HG03520 (cell line): ENCODE data around the gene TCF4.

Experiments
- ATAC-seq: cut with Tn5 transposase; IDR thresholded peaks from one replicate; pipeline ENCODE4 v1.9.1; 2021; ENCODE audit warnings: mild to moderate bottlenecking, moderate library complexity; ENCODE audit not compliant: unreplicated experiment

The TCF4 gene

DNA sequence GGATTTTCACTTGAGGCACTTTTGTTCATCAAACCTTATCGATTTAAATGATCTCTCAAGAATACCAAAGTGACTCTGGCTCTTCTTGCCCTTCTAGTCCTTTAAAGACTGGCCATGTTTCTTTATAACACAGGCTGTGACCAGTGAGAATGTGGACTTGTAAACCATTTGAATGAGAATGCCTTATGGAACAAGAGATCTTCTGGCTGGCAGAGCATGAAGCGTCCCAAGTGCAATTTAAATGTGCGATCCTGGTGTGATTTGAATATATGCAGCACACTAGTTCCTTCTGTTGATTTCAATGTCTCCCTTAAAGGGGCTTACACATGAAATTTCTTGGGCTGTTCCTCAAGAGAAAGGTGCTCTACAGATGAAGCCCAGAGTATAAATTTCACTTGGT is 366.4 kb downstream of the TCF4 start:
- no peak for ATAC-seq

DNA sequence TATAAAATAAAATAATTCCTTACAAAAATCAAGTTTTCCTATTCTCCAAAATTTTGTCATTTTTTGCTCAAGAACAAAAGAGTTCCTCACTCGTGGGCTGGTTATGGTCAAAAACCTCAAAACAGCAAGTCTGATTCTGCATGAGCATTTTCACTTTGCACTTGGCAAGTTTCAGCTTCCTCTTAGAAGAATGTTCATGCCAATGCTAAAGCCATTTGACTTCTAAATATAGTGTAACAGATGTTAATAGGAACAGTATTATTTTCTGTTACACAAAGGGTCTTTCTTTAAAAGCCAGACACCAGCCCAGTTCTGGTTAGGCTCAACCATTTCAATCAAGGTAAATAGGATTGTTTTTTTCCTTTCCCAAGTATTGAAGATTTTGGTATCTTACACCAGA is 367.5 kb downstream of the TCF4 start:
- ATAC-seq, result peak; percentile 66

DNA sequence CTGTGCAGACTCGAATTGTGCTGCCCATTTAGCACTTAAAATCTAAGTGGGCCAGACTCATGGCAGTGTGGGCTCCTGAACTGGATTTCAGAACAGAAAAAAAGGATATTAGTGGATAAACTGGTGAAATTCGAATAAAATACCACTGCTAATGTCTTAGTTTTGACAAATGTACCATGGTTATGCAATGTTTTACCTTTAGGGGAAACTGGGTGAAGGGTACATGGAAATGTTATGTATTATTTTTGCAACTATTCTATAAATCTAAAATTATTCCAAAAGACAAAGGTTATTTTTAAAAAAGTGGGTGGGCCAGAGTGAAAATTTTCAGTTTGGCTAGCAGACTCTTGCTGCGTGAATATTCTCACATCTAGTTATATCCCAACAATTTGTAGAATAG is 368.2 kb downstream of the TCF4 start:
- ATAC-seq, result no peak

DNA sequence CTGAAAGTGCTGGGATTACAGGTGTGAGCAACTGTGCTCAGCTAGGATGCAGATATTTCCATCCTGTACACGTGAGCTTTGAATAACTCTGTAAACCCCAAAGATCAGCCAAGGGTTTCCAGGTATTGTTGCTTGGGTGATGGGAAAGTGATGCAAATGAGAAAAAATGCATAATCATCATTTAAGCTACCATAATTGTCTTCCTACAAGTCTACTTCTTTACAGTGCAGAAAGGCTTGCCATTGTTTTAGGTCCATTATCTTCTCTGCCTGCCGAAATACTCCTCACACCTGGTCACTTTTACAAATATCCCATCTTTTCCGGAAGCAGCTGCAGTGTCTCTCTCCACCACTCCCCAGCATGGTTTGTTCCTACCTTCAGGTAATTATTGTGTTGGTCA is 368.9 kb downstream of the TCF4 start:
- no peak for ATAC-seq

DNA sequence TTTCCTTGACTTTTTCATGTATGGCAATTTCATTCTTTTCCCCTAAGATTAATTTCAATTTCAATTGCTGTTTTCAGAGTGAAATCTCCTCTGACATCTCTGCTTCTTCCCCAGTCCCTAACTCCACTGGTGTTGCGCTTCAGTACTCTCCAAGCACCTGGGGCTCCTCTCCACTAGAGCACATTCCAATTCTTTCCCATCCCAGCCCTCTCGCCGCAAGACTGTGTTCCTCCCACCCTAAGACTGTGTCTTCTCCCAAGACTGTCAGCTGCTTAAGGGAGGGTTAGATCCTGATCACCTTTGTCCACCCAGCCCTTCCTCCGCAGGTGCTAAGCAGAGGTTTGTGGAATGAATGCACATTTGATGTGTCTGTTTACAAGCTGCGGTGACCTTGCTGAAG is 373.0 kb downstream of the TCF4 start:
- no peak for ATAC-seq

DNA sequence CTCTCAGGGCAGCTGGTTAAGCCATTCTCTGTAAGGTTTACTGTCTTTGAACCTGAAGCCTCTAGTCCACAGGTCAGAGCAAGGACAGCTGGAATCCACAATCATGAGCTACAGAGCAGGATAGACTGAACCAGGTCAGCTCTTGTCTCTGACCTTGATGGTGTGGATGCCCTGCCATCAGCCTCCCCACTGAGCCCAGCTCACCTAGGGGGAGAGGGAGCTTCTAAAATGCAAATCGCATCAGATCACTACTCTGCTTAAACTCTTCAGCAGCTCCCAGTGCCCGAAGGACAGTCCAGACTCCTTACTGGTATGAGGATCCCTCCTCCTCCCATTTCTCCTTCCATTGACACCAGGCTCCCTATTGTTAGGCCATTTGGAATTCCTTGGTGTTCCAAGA is 373.5 kb downstream of the TCF4 start:
- no peak for ATAC-seq

DNA sequence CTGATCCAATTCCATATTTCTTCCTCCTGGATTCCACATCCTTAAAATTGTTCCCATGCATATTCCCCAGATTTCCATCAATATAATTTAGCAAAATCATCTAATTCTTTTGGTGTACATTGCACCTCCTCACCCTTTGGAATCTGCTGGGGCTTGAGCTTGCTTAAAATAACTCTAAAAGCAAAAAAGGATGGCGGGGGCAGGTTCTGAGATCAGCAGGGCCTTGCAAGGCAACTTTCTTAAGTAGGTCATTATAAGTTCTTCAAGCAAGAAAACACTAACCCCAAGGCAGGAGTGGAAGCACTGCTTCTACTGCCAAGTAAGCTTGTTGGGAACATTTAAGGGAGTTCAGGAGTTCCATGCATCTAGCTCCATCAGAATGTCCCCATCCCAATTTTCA is 374.4 kb downstream of the TCF4 start:
- no peak for ATAC-seq

DNA sequence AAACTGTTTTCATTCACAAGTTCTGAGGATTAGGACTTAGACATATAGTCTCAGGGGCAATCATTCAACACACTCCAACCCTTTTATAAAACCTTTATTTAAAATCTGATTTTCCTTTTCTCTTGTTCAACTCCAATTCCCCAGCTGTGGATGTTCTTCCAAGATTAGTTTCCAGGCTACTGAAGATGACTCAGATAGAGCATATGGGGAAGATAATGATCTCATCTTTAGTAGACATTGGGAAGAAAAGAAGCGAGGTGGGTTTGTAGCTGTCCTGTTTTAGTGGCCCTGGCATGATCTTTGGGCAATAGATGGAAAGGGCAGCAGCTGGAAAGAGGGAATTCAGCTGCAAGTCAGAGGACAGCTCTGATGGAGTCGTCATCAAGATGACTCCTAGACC is 381.1 kb downstream of the TCF4 start:
- no peak for ATAC-seq

DNA sequence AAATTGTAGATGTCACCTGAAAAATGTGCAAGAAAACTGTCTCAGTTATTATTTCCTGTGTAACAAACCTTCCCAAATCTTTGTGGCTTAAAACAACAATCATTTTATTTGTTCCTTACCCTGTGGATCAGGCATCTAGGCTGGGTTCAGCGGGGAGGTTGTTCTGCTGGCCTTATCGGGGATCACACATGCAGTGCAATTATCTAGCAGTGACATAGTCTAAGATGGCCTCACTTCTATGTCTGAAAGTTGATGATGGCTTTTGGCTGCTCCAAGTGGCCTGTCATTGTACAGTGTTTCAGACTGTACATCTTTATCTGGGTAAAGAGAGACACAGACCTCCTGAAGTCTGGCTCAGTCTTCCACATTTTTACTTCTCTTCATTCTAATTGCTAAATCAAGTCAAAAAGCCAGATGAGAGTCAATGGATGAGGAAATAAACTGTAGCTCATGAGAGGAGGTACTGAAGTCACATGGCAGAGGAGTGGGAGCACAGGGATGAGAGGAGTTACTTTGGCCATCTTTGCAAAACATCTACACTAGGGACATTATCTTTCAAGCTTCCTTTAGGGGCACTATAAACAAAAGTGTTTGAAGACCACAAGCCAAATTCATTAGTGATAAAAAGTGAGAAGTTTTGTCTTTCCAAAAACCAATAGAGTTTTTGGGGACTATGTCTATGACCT is 385.6 kb downstream of the TCF4 start:
- no peak for ATAC-seq

DNA sequence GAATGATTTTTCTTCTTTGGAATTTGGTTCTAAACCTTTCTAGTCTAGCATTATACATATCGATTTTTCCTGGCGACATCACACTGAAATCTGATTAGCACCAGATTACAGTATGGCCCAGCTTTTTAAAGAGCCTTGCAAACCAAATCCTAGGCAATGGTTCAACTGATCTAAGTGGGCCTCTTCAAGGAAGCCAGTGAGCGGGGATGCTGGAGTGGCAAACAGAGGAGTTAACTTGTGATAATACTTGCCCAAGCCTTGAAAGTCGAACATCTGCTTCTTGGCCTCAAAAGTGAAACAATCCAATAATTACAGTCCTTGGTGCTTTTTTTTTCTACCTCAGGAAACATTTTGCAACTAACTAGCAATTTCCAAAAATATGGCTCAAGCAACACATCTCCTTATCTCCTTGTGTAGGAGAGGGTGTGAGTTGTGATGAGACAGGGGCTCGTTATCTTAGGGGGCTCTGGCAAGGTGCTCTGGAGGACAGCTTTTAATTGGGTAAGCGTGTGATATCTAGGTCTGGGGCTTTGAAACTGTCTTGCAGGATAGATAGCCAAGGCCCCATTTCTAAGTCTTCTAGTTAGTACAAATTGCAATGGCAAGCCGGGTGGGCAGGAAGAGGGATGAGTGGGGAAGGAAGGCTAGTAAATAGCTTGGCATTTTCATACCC is 388.6 kb downstream of the TCF4 start:
- ATAC-seq, result no peak

DNA sequence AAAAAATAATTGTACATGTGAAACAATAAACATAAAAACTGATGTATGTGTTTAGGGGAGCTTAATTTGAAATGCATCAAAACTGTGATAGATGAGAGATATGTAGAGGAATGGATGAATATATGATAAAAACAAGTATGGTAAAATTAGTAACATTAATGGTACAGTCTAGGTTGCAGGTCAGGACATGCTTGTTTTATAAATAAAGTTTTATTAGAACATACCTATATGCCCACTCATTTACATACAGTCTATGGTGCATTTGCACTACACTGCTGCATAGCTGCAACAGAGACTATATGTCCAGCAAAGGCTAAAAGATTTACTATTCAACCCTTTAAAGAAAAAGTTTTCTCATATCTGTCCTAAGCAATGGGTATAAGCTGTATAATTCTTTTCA is 392.1 kb downstream of the TCF4 start:
- no peak for ATAC-seq

DNA sequence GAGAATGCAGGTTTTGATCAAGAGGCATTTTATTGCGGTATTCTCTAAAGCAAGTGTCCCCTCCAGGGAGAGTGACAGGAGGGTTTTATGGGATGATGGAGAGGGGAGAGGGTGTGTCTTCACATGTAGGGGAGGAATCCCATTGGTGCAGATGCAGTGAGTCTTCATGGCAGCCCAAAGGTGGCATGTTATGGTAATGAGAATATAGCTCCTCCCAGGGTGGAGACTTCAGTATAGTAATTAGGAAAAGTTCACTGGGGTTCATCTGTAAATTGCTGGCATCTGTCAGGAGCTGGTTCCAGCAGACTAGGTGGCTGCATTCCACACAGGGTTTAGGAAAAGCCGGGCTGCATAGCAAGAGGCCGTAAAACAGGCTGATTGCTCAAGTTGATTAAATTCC is 398.0 kb downstream of the TCF4 start:
- no peak for ATAC-seq

DNA sequence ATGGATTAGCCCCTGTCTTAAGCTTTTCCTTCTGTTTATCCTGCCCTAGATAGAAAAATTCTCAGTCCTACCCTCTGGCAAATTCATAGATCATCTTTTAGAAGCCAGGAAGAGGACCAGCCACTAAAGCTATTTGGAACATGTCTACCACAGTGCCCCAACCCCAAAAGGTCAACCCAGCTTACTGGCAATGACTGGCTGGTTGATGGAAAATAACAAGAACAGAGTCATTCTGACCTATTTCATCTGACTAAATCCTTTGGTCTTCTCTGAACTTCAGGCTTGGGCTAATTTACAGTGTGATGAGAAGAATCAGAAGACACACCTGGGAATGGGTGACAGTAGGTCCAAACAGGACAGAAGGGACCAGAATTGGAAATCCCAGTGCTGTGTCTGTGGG is 401.4 kb downstream of the TCF4 start:
- ATAC-seq, result no peak

DNA sequence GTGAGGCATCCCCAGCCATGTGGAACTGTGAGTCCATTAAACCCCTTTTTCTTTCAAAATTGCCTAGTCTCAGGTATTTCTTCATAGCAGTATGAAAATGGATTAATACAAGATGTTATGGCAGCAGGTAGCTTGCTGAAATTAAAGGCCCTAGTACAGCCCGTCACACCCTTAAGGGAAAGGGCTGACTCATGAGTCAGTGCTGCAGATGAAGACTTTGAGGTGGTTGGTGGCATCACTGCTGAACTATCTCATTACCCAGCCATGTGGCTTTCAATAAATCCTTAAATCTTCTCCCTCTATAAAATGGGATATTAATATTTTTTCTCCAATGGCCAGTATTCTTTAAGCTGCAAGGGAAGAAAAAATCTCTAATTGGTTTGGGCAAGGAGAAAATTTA is 402.6 kb downstream of the TCF4 start:
- ATAC-seq, result no peak

DNA sequence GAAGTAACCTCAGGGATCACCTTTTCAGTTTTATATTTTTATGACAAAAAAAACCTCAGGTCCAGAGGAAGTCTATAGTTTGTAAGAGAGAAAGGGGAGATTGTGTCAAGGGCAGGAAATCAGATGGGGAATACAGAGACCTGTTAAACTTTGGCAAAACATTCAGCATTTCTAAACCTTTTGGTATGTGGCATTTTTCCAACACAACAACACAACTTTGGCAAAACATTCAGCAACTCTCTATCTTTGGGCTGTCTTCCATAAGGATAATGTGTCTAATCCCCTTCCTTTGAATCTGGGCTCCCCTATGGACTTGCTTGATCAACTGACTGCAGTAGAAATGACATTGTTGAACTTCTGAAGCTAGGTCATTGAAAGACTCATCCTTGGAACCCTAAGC is 408.2 kb downstream of the TCF4 start:
- ATAC-seq, result no peak

DNA sequence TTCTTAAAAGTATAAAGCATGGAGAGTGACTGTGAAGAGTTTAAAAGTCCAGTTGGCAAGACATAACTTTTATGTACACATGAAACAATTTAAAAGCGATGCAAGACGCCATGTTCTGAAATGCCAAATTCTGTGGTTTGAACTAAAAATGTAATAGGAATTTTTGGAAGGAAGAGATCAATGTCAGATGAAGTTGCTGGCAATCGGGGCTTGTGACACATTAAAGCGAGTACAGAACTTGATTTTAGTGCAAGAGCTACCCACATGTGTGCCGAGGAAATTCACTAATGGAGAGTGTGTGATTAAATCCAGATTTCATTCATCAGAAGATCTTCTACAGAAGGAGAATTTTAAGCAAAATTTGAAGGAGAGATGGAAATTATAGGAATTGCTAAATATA is 408.6 kb downstream of the TCF4 start:
- ATAC-seq, result no peak

DNA sequence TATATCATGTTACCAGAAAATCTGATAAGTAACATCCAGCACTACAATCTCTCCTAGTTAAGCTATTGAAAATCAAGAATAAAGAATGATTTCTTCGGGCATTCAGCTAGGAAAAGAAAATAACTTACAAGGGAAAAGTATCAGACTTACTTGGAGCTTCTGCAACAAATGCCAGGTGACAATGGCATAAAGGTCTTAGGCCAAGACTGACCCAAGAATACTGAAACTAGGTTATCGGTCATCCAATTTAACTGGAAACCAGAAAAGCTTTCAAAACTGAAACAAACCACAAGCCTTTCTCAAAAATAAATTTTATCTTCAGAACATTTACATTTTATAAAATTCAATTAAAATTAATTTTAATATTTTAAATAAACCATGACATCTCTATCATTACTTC is 414.7 kb downstream of the TCF4 start:
- ATAC-seq, result no peak
